ENCODE results near the gene ROBO1. TPM values are rescaled to one million over a fixed set of nuclear protein-coding genes. Genes with fewer than 3 reads are reported as not detected.

The ROBO1 gene
- total and polyA plus RNA-seq, 2 of the 8 experiments (the other 6 are each of a cell fraction or from before 2014, with no cell fraction given): 51.4 to 91.0 TPM

DNA sequence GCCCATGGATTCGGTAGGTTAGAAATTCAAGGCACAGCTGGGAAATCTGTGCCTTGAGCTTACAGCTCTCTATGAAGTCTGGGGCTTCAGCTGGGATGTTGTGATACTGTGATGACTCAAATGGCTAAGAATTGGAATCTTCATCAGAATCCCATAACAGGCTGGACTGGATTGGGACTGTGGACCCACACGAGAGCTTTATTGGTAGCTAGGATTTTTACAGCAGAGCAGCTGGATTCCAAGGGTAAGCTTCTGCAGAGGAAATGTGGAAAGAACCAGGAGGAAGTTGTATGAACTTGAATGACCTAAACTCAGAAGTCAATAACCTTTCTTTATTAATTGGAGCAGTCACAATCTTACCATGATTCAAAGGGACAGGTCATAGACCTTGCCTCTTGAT lies 1187.1 kb downstream of the ROBO1 start (continued):
- no peak for TF ChIP-seq MAFK (IDR thresholded peaks at IDR 0.05; ENCODE audit: low read depth, low read length)
- no peak for TF ChIP-seq CBX5 (IDR thresholded peaks at IDR 0.05; ENCODE audit: low read depth, low read length)
